Caco-2 (cell line): ENCODE measurements around the gene YJEFN3. TPM values are rescaled to one million over a fixed set of nuclear protein-coding genes. Genes with fewer than 3 reads are reported as not detected.

Experiments
- BruUV-seq: library from RNA; stranded (reverse); fragments of 400-500 nt; replicated peaks from 2 replicates; lab custom pipeline; 2021; lab: Mats Ljungman, UMichigan
- CTCF ChIA-PET: fragments of 300-600 bp; sonication (Branson Sonifier 250); formaldehyde crosslinking; loops from one replicate; lab custom pipeline; 2022; ENCODE audit warnings: antibody characterized with exemption; lab: Charles Lee
- POLR2A ChIA-PET: fragments of 300-600 bp; sonication (Branson Sonifier 250); formaldehyde crosslinking; loops from one replicate; lab custom pipeline; 2022; ENCODE audit warnings: antibody characterized with exemption; lab: Charles Lee
- DNase-seq, 2 experiments: peaks; one replicate each; pipeline versions ENCODE4 v3.0.0 to v3.0.0-alpha.2; 2020 to 2022
- H3K27me3 ChIP-seq: replicated peaks from 2 replicates; pipeline ENCODE4 v1.6.0; 2011; ENCODE audit warnings: low read length; ENCODE audit not compliant: control insufficient read depth, insufficient read depth
- H3K36me3 ChIP-seq: 2 replicates; pipeline ENCODE4 v1.5.1; 2011; ENCODE audit warnings: low read length; ENCODE audit not compliant: control insufficient read depth, insufficient read depth
- H3K4me1 ChIP-seq: fragments of 250-450 bp; sonication (Bioruptor Pico); 2 replicates; pipeline ENCODE4 v1.5.1; 2020; ENCODE audit warnings: mild to moderate bottlenecking
- H3K4me3 ChIP-seq: 2 replicates; pipeline ENCODE4 v1.5.1; 2011; ENCODE audit warnings: low read depth, mild to moderate bottlenecking, control low read depth, low read length
- H3K9me3 ChIP-seq: fragments of 250-450 bp; sonication (Bioruptor Pico); 2 replicates; pipeline ENCODE4 v1.5.1; 2020; ENCODE audit warnings: mild to moderate bottlenecking, moderate library complexity
- H3K27ac Mint-ChIP-seq: one replicate; pipeline ENCODE4 v1.8.0; 2022; ENCODE audit warnings: mixed read lengths; ENCODE audit not compliant: unreplicated experiment
- H3K27me3 Mint-ChIP-seq: one replicate; pipeline ENCODE4 v1.8.0; 2022; ENCODE audit warnings: mixed read lengths; ENCODE audit not compliant: insufficient read depth, unreplicated experiment
- H3K36me3 Mint-ChIP-seq: one replicate; pipeline ENCODE4 v1.8.0; 2022; ENCODE audit warnings: mild to moderate bottlenecking, mixed read lengths; ENCODE audit not compliant: insufficient read depth, unreplicated experiment
- H3K4me1 Mint-ChIP-seq: one replicate; pipeline ENCODE4 v1.8.0; 2022; ENCODE audit warnings: low read depth, mixed read lengths; ENCODE audit not compliant: unreplicated experiment
- H3K4me3 Mint-ChIP-seq: one replicate; pipeline ENCODE4 v1.8.0; 2022; ENCODE audit warnings: mild to moderate bottlenecking, moderate library complexity, mixed read lengths; ENCODE audit not compliant: unreplicated experiment
- H3K9me3 Mint-ChIP-seq: one replicate; pipeline ENCODE4 v1.8.0; 2022; ENCODE audit warnings: mixed read lengths; ENCODE audit not compliant: unreplicated experiment
- CTCF ChIP-seq, 2 experiments: fragments of 200-600 bp in 1 of 2; IDR thresholded peaks; 1 replicate in 1 of 2; 2 replicates in 1 of 2; pipeline versions ENCODE4 v1.5.1 to v1.8.0; 2011 to 2022; ENCODE audit warnings: antibody characterized with exemption in 1 of 2, control low read depth in 1 of 2, inconsistent platforms in 1 of 2, low read depth in 1 of 2, low read length in 1 of 2, mild to moderate bottlenecking in 1 of 2, moderate library complexity in 1 of 2; ENCODE audit not compliant: insufficient read depth in 1 of 2, severe bottlenecking in 1 of 2, unreplicated experiment in 1 of 2
- intact Hi-C: fragments of 100-400 bp; cut with micrococcal nuclease; formaldehyde crosslinking; loops from one replicate; pipeline ENCODE4 v1.10.0; 2022; ENCODE audit not compliant: unreplicated experiment
- total RNA-seq: library from RNA; stranded (reverse); gene quantifications from 2 replicates; pipeline ENCODE4 v1.2.3, GENCODE V29; 2022

YJEFN3 gene
- total RNA-seq, 1 experiment from 2014 or later: 8.1 TPM

GRCh38 chr19:19567391-19567790, 38.7 kb downstream of the YJEFN3 start:
- Mint-ChIP-seq H3K4me1 (no peaks in the 10 kb centered on the region), H3K27me3 (no peaks in the 10 kb centered on the region), H3K27ac (no peak overlapping the region), H3K4me3 (no peak overlapping the region), H3K36me3 (no peaks in the 10 kb centered on the region), H3K9me3 (no peaks in the 10 kb centered on the region)
- BruUV-seq: no TSS peak
- TF ChIP-seq CTCF (IDR thresholded peaks at IDR 0.05; ENCODE audit: insufficient read depth in 1 of 2, low read depth in 1 of 2, low read length in 1 of 2, severe bottlenecking in 1 of 2, unreplicated experiment in 1 of 2): no peak
- Histone ChIP-seq H3K4me1 (peaks cover 4% of the 10 kb centered on the region; the same call in 1 of the 2 replicates), H3K27me3 (no peaks in the 10 kb centered on the region), H3K9me3 (no peaks in the 10 kb centered on the region), H3K36me3 (no peaks in the 10 kb centered on the region), H3K4me3 (no peak overlapping the region)
- POLR2A ChIA-PET: no interaction called here
- no peak for DNase-seq
- CTCF ChIA-PET: interaction anchor here (0.6 kb wide), 1 partner anchor 61 kb away, joined by 4 read pairs; no protein-coding TSS in a partner anchor
- intact Hi-C loops: no loop called here

GRCh38 chr19:19568802-19569756, 40.4 kb downstream of the YJEFN3 start:
- TF ChIP-seq CTCF (IDR thresholded peaks at IDR 0.05; ENCODE audit: insufficient read depth in 1 of 2, low read depth in 1 of 2, low read length in 1 of 2, severe bottlenecking in 1 of 2, unreplicated experiment in 1 of 2): no peak
- Histone ChIP-seq H3K27me3 (no peaks in the 10 kb centered on the region), H3K36me3 (no peaks in the 10 kb centered on the region), H3K9me3 (no peaks in the 10 kb centered on the region), H3K4me3 (no peak overlapping the region), H3K4me1 (peaks cover 4% of the 10 kb centered on the region; the same call in 1 of the 2 replicates)
- ChIA-PET CTCF (interaction anchor here (0.6 to 1.7 kb wide), 3 partner anchors 15 to 166 kb away, joined by 3 to 5 read pairs (median 3); no protein-coding TSS in a partner anchor), POLR2A (interaction anchor here (0.6 kb wide), 1 partner anchor 79 kb away, joined by 4 read pairs; no protein-coding TSS in a partner anchor)
- Mint-ChIP-seq H3K4me1 (no peaks in the 10 kb centered on the region), H3K27ac (no peak overlapping the region), H3K36me3 (no peaks in the 10 kb centered on the region), H3K9me3 (no peaks in the 10 kb centered on the region), H3K4me3 (no peak overlapping the region), H3K27me3 (no peaks in the 10 kb centered on the region)
- intact Hi-C loops: no loop called here
- no peak for DNase-seq
- no TSS peak for BruUV-seq

- POLR2A ChIA-PET: no interaction called here
- Mint-ChIP-seq H3K4me3 (no peak overlapping the region), H3K9me3 (no peaks in the 10 kb centered on the region), H3K27ac (no peak overlapping the region), H3K4me1 (peaks cover 4% of the 10 kb centered on the region), H3K36me3 (peaks cover 4% of the 10 kb centered on the region), H3K27me3 (no peaks in the 10 kb centered on the region)
- Histone ChIP-seq H3K27me3 (no peaks in the 10 kb centered on the region), H3K36me3 (no peaks in the 10 kb centered on the region), H3K4me1 (peaks cover 4% of the 10 kb centered on the region; the same call in 1 of the 2 replicates), H3K4me3 (no peak overlapping the region), H3K9me3 (no peaks in the 10 kb centered on the region)
- BruUV-seq: no TSS peak
- intact Hi-C loops: no loop called here
- CTCF ChIA-PET: no interaction called here
- DNase-seq: no peak
- TF ChIP-seq CTCF (IDR thresholded peaks at IDR 0.05; ENCODE audit: insufficient read depth in 1 of 2, low read depth in 1 of 2, low read length in 1 of 2, severe bottlenecking in 1 of 2, unreplicated experiment in 1 of 2): no peak
Measured at GRCh38 chr19:19570571-19570970, 41.9 kb downstream of the YJEFN3 start.
